Tibial nerve (tissue), 4 donors: ENCODE data around the gene CDK5RAP1.

Experiments
- CTCF ChIP-seq, 5 experiments: fragments of 200-600 bp in 3 of 5; fragments of 450-650 bp in 2 of 5; sonication (generic) in 3 of 5; IDR thresholded peaks; one replicate each; pipeline ENCODE4 v1.5.1; 2016 to 2019; ENCODE audit warnings: antibody characterized with exemption in 5 of 5, mild to moderate bottlenecking in 3 of 5, moderate library complexity in 2 of 5
- EP300 ChIP-seq, 2 donors: sonication (generic); formaldehyde crosslinking; IDR thresholded peaks; one replicate each; pipeline ENCODE4 v1.6.1; 2017; ENCODE audit warnings: antibody characterized with exemption in 2 of 2, mild to moderate bottlenecking in 1 of 2
- POLR2A ChIP-seq, 2 donors: fragments of 450-650 bp; IDR thresholded peaks; one replicate each; pipeline ENCODE4 v1.6.1; 2017; ENCODE audit warnings: antibody characterized with exemption in 2 of 2, mild to moderate bottlenecking in 2 of 2, moderate library complexity in 2 of 2

- TF ChIP-seq CTCF (IDR thresholded peaks at IDR 0.05) (no peak), POLR2A (IDR thresholded peaks at IDR 0.05) (no peak), EP300 (IDR thresholded peaks at IDR 0.05) (no peak)
Observed at GRCh38 chr20:33323236-33323635, 78.1 kb downstream of the CDK5RAP1 start.
